Endodermal cell (in vitro differentiated cells): Measurements from ENCODE around the gene STAT3. TPM values are rescaled to one million over a fixed set of nuclear protein-coding genes. Genes with fewer than 3 reads are reported as not detected.

Experiments used
- DNase-seq: peaks from one replicate; pipeline ENCODE4 v3.0.0-alpha.2; 2017
- H3K27ac ChIP-seq: 2 replicates; pipeline ENCODE4 v1.5.1; 2013; ENCODE audit warnings: mild to moderate bottlenecking, low read depth, low read length, moderate library complexity
- H3K27me3 ChIP-seq: 2 replicates; pipeline ENCODE4 v1.6.1; 2013; ENCODE audit warnings: mild to moderate bottlenecking, low read length, moderate library complexity; ENCODE audit not compliant: insufficient read depth, control insufficient read depth, poor library complexity, severe bottlenecking
- H3K36me3 ChIP-seq: 2 replicates; pipeline ENCODE4 v1.7.0; 2013; ENCODE audit warnings: mild to moderate bottlenecking, low read length, moderate library complexity; ENCODE audit not compliant: control insufficient read depth, insufficient read depth
- H3K4me1 ChIP-seq: one replicate; pipeline ENCODE4 v1.7.0; 2013; ENCODE audit warnings: low read length; ENCODE audit not compliant: control insufficient read depth, insufficient read depth
- H3K4me3 ChIP-seq: 2 replicates; pipeline ENCODE4 v1.5.1; 2013; ENCODE audit warnings: mild to moderate bottlenecking, low read length, moderate library complexity
- H3K9ac ChIP-seq: 2 replicates; pipeline ENCODE4 v1.6.1; 2013; ENCODE audit warnings: mild to moderate bottlenecking, low read length, moderate library complexity; ENCODE audit not compliant: poor library complexity, severe bottlenecking; ENCODE audit errors: extremely low read depth
- H3K9me3 ChIP-seq: 2 replicates; pipeline ENCODE4 v1.6.1; 2013; ENCODE audit warnings: mild to moderate bottlenecking, low read length, moderate library complexity; ENCODE audit not compliant: control insufficient read depth
- H3K27ac Mint-ChIP-seq: 2 replicates; pipeline ENCODE4 v1.8.0; 2020; ENCODE audit warnings: mixed read lengths
- H3K27me3 Mint-ChIP-seq: 2 replicates; pipeline ENCODE4 v1.8.0; 2021; ENCODE audit warnings: mild to moderate bottlenecking, mixed read lengths; ENCODE audit not compliant: insufficient read depth
- H3K36me3 Mint-ChIP-seq: 2 replicates; pipeline ENCODE4 v1.8.0; 2020; ENCODE audit warnings: low read depth, mixed read lengths
- H3K4me1 Mint-ChIP-seq: 2 replicates; pipeline ENCODE4 v1.8.0; 2020; ENCODE audit warnings: mixed read lengths
- H3K4me3 Mint-ChIP-seq: 2 replicates; pipeline ENCODE4 v1.8.0; 2020; ENCODE audit warnings: mild to moderate bottlenecking, moderate library complexity, mixed read lengths
- H3K9me3 Mint-ChIP-seq: 2 replicates; pipeline ENCODE4 v1.8.0; 2020; ENCODE audit warnings: mild to moderate bottlenecking, mixed read lengths
- CTCF ChIP-seq: fragments of 200-600 bp; sonication (generic); conservative IDR thresholded peaks from 2 replicates; pipeline ENCODE4 v1.5.0; 2021; ENCODE audit warnings: antibody characterized with exemption, mild to moderate bottlenecking
- WGBS, 2 experiments: methylation state at CpG; one replicate each; pipeline versions ENCODE4 v1.1.5 to v1.1.7; 2013; ENCODE audit warnings: missing lambda C conversion rate in 2 of 2, mixed read lengths in 1 of 2; ENCODE audit not compliant: insufficient coverage in 1 of 2, insufficient read length in 1 of 2; 5-methylcytosine and 5-hydroxymethylcytosine counted together
- total RNA-seq, 2 donors: library from RNA; stranded (reverse); fragmentation: NEBNext Ultra II Directional in 1 of 2; extraction: Animal tissue kit (Norgen Biotek cat#: 25700) in 1 of 2; gene quantifications; 2 replicates in 1 of 2; 3 replicates in 1 of 2; pipeline ENCODE4 v1.2.1, GENCODE V29; 2021

Gene STAT3
- total RNA-seq, 2 donors from 2014 or later, result 27.5 to 32.4 TPM

GRCh38 chr17:42270596-42270995, 117.6 kb downstream of the STAT3 start:
- H3K27ac Mint-ChIP-seq, result no peak overlapping the region
- H3K4me1 ChIP-seq, result no peaks in the 10 kb centered on the region

GRCh38 chr17:42270170-42270535, 118.1 kb downstream of the STAT3 start:
- WGBS, 2 experiments, result 94% methylated on average over 3 of the region's 4 CpGs; no CpG with 5 or more reads in 1 of the 2 experiments
- H3K27ac ChIP-seq, result no peak overlapping the region
- H3K27me3 ChIP-seq, result no peaks in the 10 kb centered on the region

More at GRCh38 chr17:42270596-42270995, 117.6 kb downstream of the STAT3 start:
- no peaks in the 10 kb centered on the region for H3K9me3 Mint-ChIP-seq
- Histone ChIP-seq H3K9ac (no peak overlapping the region), H3K9me3 (no peaks in the 10 kb centered on the region), H3K27ac (no peak overlapping the region), H3K4me3 (no peak overlapping the region), H3K27me3 (no peaks in the 10 kb centered on the region), H3K36me3 (no peaks in the 10 kb centered on the region)
- H3K4me1 Mint-ChIP-seq, result peaks cover 32% of the 10 kb centered on the region
- no peak overlapping the region for H3K4me3 Mint-ChIP-seq
- H3K36me3 Mint-ChIP-seq, result no peaks in the 10 kb centered on the region
- no peak for DNase-seq
- TF ChIP-seq CTCF, result no peak
- H3K27me3 Mint-ChIP-seq, result no peaks in the 10 kb centered on the region
- WGBS, 2 experiments, result 90 to 94% methylated on average over 5 to 6 of the region's 6 CpGs

GRCh38 chr17:42268236-42268635, 120.0 kb downstream of the STAT3 start:
- DNase-seq, result no peak
- Histone ChIP-seq H3K9me3 (no peaks in the 10 kb centered on the region), H3K36me3 (no peaks in the 10 kb centered on the region), H3K27ac (no peak overlapping the region), H3K4me1 (no peaks in the 10 kb centered on the region), H3K9ac (no peak overlapping the region), H3K27me3 (no peaks in the 10 kb centered on the region), H3K4me3 (no peak overlapping the region)
- H3K36me3 Mint-ChIP-seq, result no peaks in the 10 kb centered on the region
- no peaks in the 10 kb centered on the region for H3K27me3 Mint-ChIP-seq
- no peak overlapping the region for H3K4me3 Mint-ChIP-seq
- TF ChIP-seq CTCF, result no peak
- 95 to 96% methylated on average over 4 to 5 of the region's 5 CpGs for WGBS, 2 experiments
- peaks cover 2% of the 10 kb centered on the region for H3K9me3 Mint-ChIP-seq
- H3K4me1 Mint-ChIP-seq, result peaks cover 15% of the 10 kb centered on the region
- no peak overlapping the region for H3K27ac Mint-ChIP-seq

More at GRCh38 chr17:42270170-42270535, 118.1 kb downstream of the STAT3 start:
- H3K4me1 Mint-ChIP-seq, result peaks cover 29% of the 10 kb centered on the region
- no peaks in the 10 kb centered on the region for H3K9me3 Mint-ChIP-seq
- H3K9me3 ChIP-seq, result no peaks in the 10 kb centered on the region
- H3K4me1 ChIP-seq, result no peaks in the 10 kb centered on the region
- H3K27me3 Mint-ChIP-seq, result no peaks in the 10 kb centered on the region
- H3K4me3 ChIP-seq, result no peak overlapping the region
- no peaks in the 10 kb centered on the region for H3K36me3 ChIP-seq
- no peak overlapping the region for H3K4me3 Mint-ChIP-seq
- no peaks in the 10 kb centered on the region for H3K36me3 Mint-ChIP-seq
- no peak for TF ChIP-seq CTCF
- H3K27ac Mint-ChIP-seq, result no peak overlapping the region
- H3K9ac ChIP-seq, result no peak overlapping the region
- no peak for DNase-seq
